Measurements from ENCODE around the gene BAG3. TPM values are rescaled to one million over a fixed set of nuclear protein-coding genes. Genes with fewer than 3 reads are reported as not detected.

BAG3 gene
- total and polyA plus RNA-seq, 2 of the 8 experiments (the other 6 are each of a cell fraction or from before 2014, with no cell fraction given) = 3.5 to 13.3 TPM

DNA sequence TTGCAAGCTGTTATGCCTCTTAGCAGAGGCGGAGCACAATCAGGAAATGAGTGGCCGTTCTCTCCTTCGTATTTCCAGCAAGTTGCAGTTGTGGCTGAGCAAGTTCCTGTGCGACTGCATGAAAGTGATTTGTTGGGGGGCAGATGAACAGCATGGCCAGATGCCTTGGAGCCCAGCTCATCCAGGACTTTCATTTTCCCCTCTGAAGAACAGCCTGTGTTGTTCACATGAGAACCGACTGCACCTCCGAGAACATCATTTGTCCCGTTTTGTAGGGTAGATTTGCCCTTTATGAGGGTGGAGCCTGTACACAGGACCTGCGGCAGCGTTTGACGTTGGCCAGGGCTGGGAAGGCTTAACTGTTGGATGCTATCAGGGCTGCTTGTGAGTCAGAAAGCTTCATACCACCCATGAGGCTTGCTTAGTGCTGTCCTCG lies 4.4 kb downstream of the BAG3 start:
- Histone ChIP-seq H3K56ac (replicated peaks; ENCODE audit: insufficient read length, low read depth, low read length) (no peak overlapping the region), H3K23ac (ENCODE audit: insufficient read length) (no peak overlapping the region), H3K79me1 (ENCODE audit: low read depth, low read length) (peaks cover 2% of the 10 kb centered on the region), H2BK20ac (ENCODE audit: low read length) (no peak overlapping the region), H2AFZ (ENCODE audit: low read length) (no peak overlapping the region), H2BK5ac (ENCODE audit: low read depth, low read length) (no peak overlapping the region), H3K4me3 (ENCODE audit: extremely low read depth in 1 of 4, insufficient read depth in 2 of 4, low read depth in 3 of 4, low read length in 4 of 4) (no peak overlapping the region), H3K27ac (ENCODE audit: low read depth, low read length) (no peak overlapping the region), H3K14ac (ENCODE audit: insufficient read length) (no peak overlapping the region), H4K5ac (ENCODE audit: insufficient read length, low read depth, low read length) (no peak overlapping the region), H2AK5ac (ENCODE audit: low read depth, low read length) (no peak overlapping the region), H4K20me1 (replicated peaks in 1 of 2; ENCODE audit: control insufficient read depth in 1 of 2, insufficient read depth in 2 of 2, low read length in 2 of 2) (peaks cover 0 to 3% of the 10 kb centered on the region in 2 experiments), H2BK12ac (ENCODE audit: low read depth, low read length) (no peak overlapping the region), H3K36me3 (ENCODE audit: control insufficient read depth in 2 of 4, insufficient read depth in 4 of 4, low read length in 3 of 4) (no peaks in the 10 kb centered on the region), H3K27me3 (replicated peaks in 1 of 4; ENCODE audit: control insufficient read depth in 3 of 4, extremely low read depth in 1 of 4, insufficient read depth in 3 of 4, low read length in 3 of 4) (peaks cover 0 to 2% (median 0%) of the 10 kb centered on the region in 4 experiments; a peak in 2 of 7 replicates), H3K9ac (replicated peaks in 1 of 4; ENCODE audit: extremely low read depth in 1 of 4, low read depth in 3 of 4, low read length in 3 of 4) (no peak overlapping the region), H3K23me2 (ENCODE audit: low read depth, low read length) (peaks cover 4% of the 10 kb centered on the region; the same call in 1 of the 2 replicates), H2BK120ac (replicated peaks; ENCODE audit: low read depth, low read length) (no peak overlapping the region), H3K4ac (replicated peaks; ENCODE audit: insufficient read length, low read depth, low read length) (no peak overlapping the region), H2BK15ac (ENCODE audit: low read length) (no peak overlapping the region), H3K18ac (ENCODE audit: extremely low read depth, low read length) (no peak overlapping the region), H3K9me3 (ENCODE audit: insufficient read depth in 2 of 2, low read depth in 1 of 2, low read length in 1 of 2) (peaks cover 0 to 3% of the 10 kb centered on the region in 2 experiments; a peak in 1 of 4 replicates), H4K8ac (ENCODE audit: extremely low read depth, insufficient read depth, low read length) (no peak overlapping the region), H3K4me2 (ENCODE audit: insufficient read depth in 1 of 2, low read depth in 2 of 2, low read length in 2 of 2) (no peak overlapping the region), H4K91ac (replicated peaks; ENCODE audit: insufficient read length, low read length) (no peak overlapping the region), H3K79me2 (ENCODE audit: control insufficient read depth in 1 of 2, insufficient read depth in 2 of 2, low read length in 2 of 2) (peaks cover 0 to 14% of the 10 kb centered on the region in 2 experiments; a peak in 2 of 4 replicates), H3K4me1 (replicated peaks in 1 of 4; ENCODE audit: control insufficient read depth in 3 of 4, insufficient read depth in 4 of 4, low read length in 3 of 4) (peaks cover 0 to 14% (median 6%) of the 10 kb centered on the region in 4 experiments; a peak in 3 of 7 replicates)
- POLR2A ChIA-PET (ENCODE audit: partially characterized antibody) = interaction anchor here (0.8 to 1.4 kb wide), 3 partner anchors 9 to 218 kb away, joined by 3 to 4 read pairs (median 3); partner anchors contain the start of gene TIAL1
- no peak for TF ChIP-seq KDM5A (IDR thresholded peaks at IDR 0.05; ENCODE audit: low read length)
- TF ChIP-seq, protein P1, sequence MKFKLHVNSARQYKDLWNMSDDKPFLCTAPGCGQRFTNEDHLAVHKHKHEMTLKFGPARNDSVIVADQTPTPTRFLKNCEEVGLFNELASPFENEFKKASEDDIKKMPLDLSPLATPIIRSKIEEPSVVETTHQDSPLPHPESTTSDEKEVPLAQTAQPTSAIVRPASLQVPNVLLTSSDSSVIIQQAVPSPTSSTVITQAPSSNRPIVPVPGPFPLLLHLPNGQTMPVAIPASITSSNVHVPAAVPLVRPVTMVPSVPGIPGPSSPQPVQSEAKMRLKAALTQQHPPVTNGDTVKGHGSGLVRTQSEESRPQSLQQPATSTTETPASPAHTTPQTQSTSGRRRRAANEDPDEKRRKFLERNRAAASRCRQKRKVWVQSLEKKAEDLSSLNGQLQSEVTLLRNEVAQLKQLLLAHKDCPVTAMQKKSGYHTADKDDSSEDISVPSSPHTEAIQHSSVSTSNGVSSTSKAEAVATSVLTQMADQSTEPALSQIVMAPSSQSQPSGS (IDR thresholded peaks at IDR 0.05; ENCODE audit: low read length) = no peak
- no peak for TF ChIP-seq PHF8 (conservative IDR thresholded peaks at IDR 0.05; ENCODE audit: low read depth, low read length)
- TF ChIP-seq RAD21 (IDR thresholded peaks at IDR 0.05 in 1 of 2, conservative IDR thresholded peaks at IDR 0.05 in 1 of 2; ENCODE audit: low read depth in 2 of 2, low read length in 2 of 2) = no peak
- TF ChIP-seq NANOG (IDR thresholded peaks at IDR 0.05; ENCODE audit: insufficient read depth, low read depth, low read length, poor library complexity, severe bottlenecking) = no peak
- TF ChIP-seq SIX5 (IDR thresholded peaks at IDR 0.05; ENCODE audit: low read depth, low read length) = no peak
- WGBS, 2 experiments (ENCODE audit: extremely low coverage in 1 of 2, insufficient coverage in 1 of 2, insufficient read length in 1 of 2, insufficient replicate concordance in 2 of 2, low coverage in 1 of 2, low lambda C conversion rate in 2 of 2, missing lambda C conversion rate in 1 of 2) = 83% methylated on average over 11 of the region's 11 CpGs; no CpG with 5 or more reads in 1 of the 2 experiments
- FAIRE-seq = no peak
- no peak for DNase-seq (ENCODE audit: low read depth in 1 of 2, low spot score in 2 of 2)
- CTCF ChIA-PET (ENCODE audit: partially characterized antibody) = interaction anchor here (0.7 to 2.2 kb wide), 5 partner anchors 9 to 95 kb away, joined by 3 to 11 read pairs (median 4); no protein-coding TSS in a partner anchor

Data from H1 (cell line).